SK-N-SH (cell line): ENCODE results near the gene DIRAS2.

Experiments
- CHD2 ChIP-seq: fragments of 150-350 bp; IDR thresholded peaks from 2 replicates; pipeline ENCODE4 v1.6.1; 2018; ENCODE audit warnings: low read length; ENCODE audit not compliant: partially characterized antibody
- EP300 ChIP-seq, 2 experiments: IDR thresholded peaks; 2 replicates each; pipeline versions ENCODE4 v1.4.0 to v1.6.1; 2012; ENCODE audit warnings: borderline replicate concordance in 1 of 2, low read depth in 1 of 2, low read length in 1 of 2
- EZH2phosphoT487 ChIP-seq: fragments of 200-600 bp; sonication (generic); IDR thresholded peaks from 2 replicates; pipeline ENCODE4 v1.6.1; 2017; ENCODE audit warnings: low read depth, mixed run types, mild to moderate bottlenecking, antibody characterized with exemption, moderate library complexity, borderline replicate concordance
- FOSL2 ChIP-seq: IDR thresholded peaks from 2 replicates; pipeline ENCODE4 v1.4.0; 2012; ENCODE audit warnings: low read depth, mild to moderate bottlenecking, moderate library complexity, borderline replicate concordance
- GABPA ChIP-seq: IDR thresholded peaks from 2 replicates; pipeline ENCODE4 v1.4.0; 2012; ENCODE audit warnings: low read depth, mild to moderate bottlenecking
- SMC3 ChIP-seq: IDR thresholded peaks from 2 replicates; pipeline ENCODE4 v1.6.1; 2012; ENCODE audit warnings: low read depth, low read length, improper control_type of control experiment
- TF ChIP-seq, protein P1 (sequence below): fragments of 200-600 bp; sonication (generic); IDR thresholded peaks from 2 replicates; pipeline ENCODE4 v1.6.1; 2017; ENCODE audit warnings: antibody characterized with exemption, mild to moderate bottlenecking, moderate library complexity
- TF ChIP-seq, protein P2 (sequence below): IDR thresholded peaks from 2 replicates; pipeline ENCODE4; 2012

DNA sequence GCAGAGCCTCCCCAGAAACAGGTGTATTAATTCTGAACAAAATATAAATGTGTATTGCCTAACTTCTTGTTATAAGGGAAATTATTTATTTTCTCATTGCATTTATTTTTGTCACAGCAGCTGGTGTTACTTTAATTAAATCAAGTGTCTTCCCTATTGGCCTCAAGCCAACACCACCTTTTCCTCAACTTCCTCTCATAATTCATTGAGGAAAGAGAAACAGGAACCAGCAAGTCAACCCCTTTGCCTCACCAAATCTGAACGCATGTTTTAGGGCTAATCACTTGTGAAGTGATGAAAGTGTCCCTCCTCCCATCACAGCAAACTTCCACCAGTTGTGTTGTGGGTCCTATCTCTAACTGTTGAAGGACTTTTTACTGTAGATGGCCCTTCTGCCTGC, 73.1 kb downstream of the DIRAS2 start:
- TF ChIP-seq FOSL2: no peak
- TF ChIP-seq, protein P1, sequence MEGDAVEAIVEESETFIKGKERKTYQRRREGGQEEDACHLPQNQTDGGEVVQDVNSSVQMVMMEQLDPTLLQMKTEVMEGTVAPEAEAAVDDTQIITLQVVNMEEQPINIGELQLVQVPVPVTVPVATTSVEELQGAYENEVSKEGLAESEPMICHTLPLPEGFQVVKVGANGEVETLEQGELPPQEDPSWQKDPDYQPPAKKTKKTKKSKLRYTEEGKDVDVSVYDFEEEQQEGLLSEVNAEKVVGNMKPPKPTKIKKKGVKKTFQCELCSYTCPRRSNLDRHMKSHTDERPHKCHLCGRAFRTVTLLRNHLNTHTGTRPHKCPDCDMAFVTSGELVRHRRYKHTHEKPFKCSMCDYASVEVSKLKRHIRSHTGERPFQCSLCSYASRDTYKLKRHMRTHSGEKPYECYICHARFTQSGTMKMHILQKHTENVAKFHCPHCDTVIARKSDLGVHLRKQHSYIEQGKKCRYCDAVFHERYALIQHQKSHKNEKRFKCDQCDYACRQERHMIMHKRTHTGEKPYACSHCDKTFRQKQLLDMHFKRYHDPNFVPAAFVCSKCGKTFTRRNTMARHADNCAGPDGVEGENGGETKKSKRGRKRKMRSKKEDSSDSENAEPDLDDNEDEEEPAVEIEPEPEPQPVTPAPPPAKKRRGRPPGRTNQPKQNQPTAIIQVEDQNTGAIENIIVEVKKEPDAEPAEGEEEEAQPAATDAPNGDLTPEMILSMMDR: no peak
- no peak for TF ChIP-seq EZH2phosphoT487
- no peak for TF ChIP-seq GABPA
- no peak for TF ChIP-seq EP300 (IDR thresholded peaks at IDR 0.05; ENCODE audit: borderline replicate concordance in 1 of 2, low read depth in 1 of 2, low read length in 1 of 2)
- TF ChIP-seq, protein P2, sequence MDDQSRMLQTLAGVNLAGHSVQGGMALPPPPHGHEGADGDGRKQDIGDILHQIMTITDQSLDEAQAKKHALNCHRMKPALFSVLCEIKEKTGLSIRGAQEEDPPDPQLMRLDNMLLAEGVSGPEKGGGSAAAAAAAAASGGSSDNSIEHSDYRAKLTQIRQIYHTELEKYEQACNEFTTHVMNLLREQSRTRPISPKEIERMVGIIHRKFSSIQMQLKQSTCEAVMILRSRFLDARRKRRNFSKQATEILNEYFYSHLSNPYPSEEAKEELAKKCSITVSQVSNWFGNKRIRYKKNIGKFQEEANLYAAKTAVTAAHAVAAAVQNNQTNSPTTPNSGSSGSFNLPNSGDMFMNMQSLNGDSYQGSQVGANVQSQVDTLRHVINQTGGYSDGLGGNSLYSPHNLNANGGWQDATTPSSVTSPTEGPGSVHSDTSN: no peak
- no peak for TF ChIP-seq SMC3
- no peak for TF ChIP-seq CHD2
